K562 (cell line): Measurements from ENCODE around the gene RMND5A. TPM values are rescaled to one million over a fixed set of nuclear protein-coding genes. Genes with fewer than 3 reads are reported as not detected.

Experiments used
- ATAC-seq: fragments of 200-7000 bp; cut with Tn5 transposase; 3 replicates; pipeline ENCODE4 v1.9.1; 2020; ENCODE audit warnings: moderate library complexity
- BruUV-seq: library from RNA; stranded (reverse); fragments of 400-500 nt; replicated peaks from 2 replicates; lab custom pipeline; 2021; lab: Mats Ljungman, UMichigan
- CTCF ChIA-PET: fragments of 300-600 bp; formaldehyde crosslinking; extraction: SDS; loops from one replicate; lab custom pipeline; 2021; ENCODE audit warnings: low intra/inter-chr PET ratio; lab: Yijun Ruan, JAX
- POLR2A ChIA-PET: fragments of 300-600, 350-650 bp; sonication (Branson Sonifier 250); formaldehyde crosslinking; extraction: SDS; loops from one replicate; lab custom pipeline; 2021; ENCODE audit warnings: antibody characterized with exemption, inconsistent platforms; lab: Yijun Ruan, JAX
- DNase-seq, 4 experiments: peaks; one replicate each; pipeline versions ENCODE4 v3.0.0 to v3.0.0-alpha.2; 2011 to 2018; ENCODE audit warnings: low spot score in 3 of 4, mixed read lengths in 3 of 4; ENCODE audit errors: extremely low read depth in 1 of 4
- FAIRE-seq: peaks from 2 replicates; lab custom pipeline; 2011; peaks lifted over from hg19 to GRCh38; lab: Jason Lieb, UNC
- H2AFZ ChIP-seq: 2 replicates; pipeline ENCODE4 v1.6.0; 2011; ENCODE audit warnings: low read depth, low read length, control low read depth, inconsistent platforms
- H3K27ac ChIP-seq: fragments of 200-600 bp; 3 replicates; pipeline ENCODE4 v1.8.0; 2011; ENCODE audit warnings: low read depth, mild to moderate bottlenecking, control low read depth, inconsistent platforms, low read length, moderate library complexity, mixed read lengths; ENCODE audit errors: extremely low read depth
- H3K27me3 ChIP-seq, 2 experiments: fragments of 300-600 bp in 1 of 2; 2 replicates in 1 of 2; 3 replicates in 1 of 2; pipeline versions ENCODE4 v1.6.0 to v1.8.0; 2011; ENCODE audit warnings: inconsistent platforms in 2 of 2, low read length in 2 of 2, mild to moderate bottlenecking in 1 of 2, mixed read lengths in 1 of 2, moderate library complexity in 1 of 2; ENCODE audit not compliant: control insufficient read depth in 2 of 2, insufficient read depth in 2 of 2
- H3K36me3 ChIP-seq: fragments of 300-600 bp; 3 replicates; pipeline ENCODE4 v1.8.0; 2011; ENCODE audit warnings: mild to moderate bottlenecking, low read length, inconsistent platforms; ENCODE audit not compliant: control insufficient read depth, insufficient read depth
- H3K4me1 ChIP-seq, 2 experiments: fragments of 200-600 bp in 1 of 2; replicated peaks in 1 of 2; 2 replicates in 1 of 2; 3 replicates in 1 of 2; pipeline versions ENCODE4 v1.5.1 to v1.8.0; 2011; ENCODE audit warnings: inconsistent platforms in 2 of 2, low read length in 2 of 2, mild to moderate bottlenecking in 1 of 2, mixed read lengths in 1 of 2, moderate library complexity in 1 of 2; ENCODE audit not compliant: control insufficient read depth in 2 of 2, insufficient read depth in 2 of 2
- H3K4me2 ChIP-seq: 2 replicates; pipeline ENCODE4 v1.6.1; 2011; ENCODE audit warnings: low read length, control low read depth, inconsistent platforms, mixed read lengths; ENCODE audit not compliant: insufficient read depth
- H3K4me3 ChIP-seq: fragments of 200-600 bp; sonication (generic), shearing (Covaris generic); 2 replicates; pipeline ENCODE4 v1.5.1; 2016; ENCODE audit warnings: control low read depth, inconsistent platforms
- H3K79me2 ChIP-seq: fragments of 200-600 bp; 3 replicates; pipeline ENCODE4 v1.8.0; 2011; ENCODE audit warnings: low read length, inconsistent platforms; ENCODE audit not compliant: control insufficient read depth, insufficient read depth
- H3K9ac ChIP-seq, 2 experiments: 2 replicates each; pipeline versions ENCODE4 v1.6.0 to v1.6.1; 2011; ENCODE audit warnings: low read depth in 2 of 2, low read length in 2 of 2, control low read depth in 1 of 2, inconsistent platforms in 1 of 2, mild to moderate bottlenecking in 1 of 2, mixed read lengths in 1 of 2; ENCODE audit not compliant: insufficient read depth in 1 of 2
- H3K9me1 ChIP-seq: one replicate; pipeline ENCODE4 v1.6.0; 2011; ENCODE audit warnings: inconsistent platforms, mild to moderate bottlenecking, low read length, moderate library complexity; ENCODE audit not compliant: control insufficient read depth, insufficient read depth
- H3K9me3 ChIP-seq: replicated peaks from 2 replicates; pipeline ENCODE4 v1.5.1; 2011; ENCODE audit warnings: low read depth, low read length, inconsistent platforms; ENCODE audit not compliant: control insufficient read depth, insufficient read depth
- H4K20me1 ChIP-seq: replicated peaks from 2 replicates; pipeline ENCODE4 v1.6.1; 2011; ENCODE audit warnings: low read length, inconsistent platforms, mixed read lengths; ENCODE audit not compliant: control insufficient read depth, insufficient read depth
- CBFA2T2 ChIP-seq: fragments of 450-650 bp; conservative IDR thresholded peaks from 2 replicates; pipeline ENCODE4 v1.6.1; 2017; ENCODE audit warnings: mild to moderate bottlenecking
- FOXA1 ChIP-seq: fragments of 450-650 bp; IDR thresholded peaks from 2 replicates; pipeline ENCODE4 v1.6.1; 2016; ENCODE audit warnings: mild to moderate bottlenecking, borderline replicate concordance
- SRSF1 ChIP-seq: fragments of 200-400 bp; formaldehyde crosslinking; IDR thresholded peaks from 2 replicates; pipeline ENCODE4 v1.6.1; 2017; ENCODE audit warnings: mild to moderate bottlenecking, low read depth, low read length, moderate library complexity
- TAF9B ChIP-seq: fragments of 450-650 bp; IDR thresholded peaks from 2 replicates; pipeline ENCODE4 v1.6.1; 2018; ENCODE audit warnings: mild to moderate bottlenecking; ENCODE audit not compliant: partially characterized antibody
- ZNF436 ChIP-seq: fragments of 250-450, 450-650 bp; sonication (Bioruptor Pico); formaldehyde crosslinking; IDR thresholded peaks from 2 replicates; pipeline ENCODE4 v1.7.0; 2020; ENCODE audit warnings: mild to moderate bottlenecking
- ZNF445 ChIP-seq: fragments of 250-450 bp; sonication (Bioruptor Pico); IDR thresholded peaks from 2 replicates; pipeline ENCODE4 v1.4.0; 2020; ENCODE audit warnings: low read depth, mild to moderate bottlenecking, moderate library complexity
- ZNF57 ChIP-seq: fragments of 450-650 bp; formaldehyde crosslinking; IDR thresholded peaks from 2 replicates; pipeline ENCODE4 v1.4.0; 2020; ENCODE audit warnings: mild to moderate bottlenecking, moderate library complexity
- WGBS: fragments of 100-300 bp; shearing (Covaris generic); methylation state at CpG from one replicate; pipeline ENCODE4 v1.1.6; 2016; ENCODE audit warnings: low coverage, mixed read lengths; ENCODE audit not compliant: insufficient coverage; ENCODE audit errors: missing lambda C conversion rate; 5-methylcytosine and 5-hydroxymethylcytosine counted together
- in situ Hi-C: fragments of 300-500 bp; cut with MboI; formaldehyde crosslinking; loops from 4 replicates; pipeline ENCODE4 v1.15.0; 2018; ENCODE audit warnings: inconsistent platforms, mixed read lengths
- intact Hi-C: fragments of 100-400 bp; cut with micrococcal nuclease; formaldehyde crosslinking; loops from 2 replicates; pipeline ENCODE4 v1.14.2; 2022
- polyA plus RNA-seq, 8 experiments: library from polyadenylated mRNA; depleted of rRNA in 4 of 8; stranded (reverse) in 5 of 8; unstranded in 3 of 8; fragments of >200 nt; fragmentation: Nextera tagmentation in 2 of 8; fragmentation: Illumina TruSeq in 1 of 8; extraction: Ambion mirVana in 2 of 8; extraction: Trizol in 1 of 8; gene quantifications; 2 replicates each; pipeline versions ENCODE4 v1.2.1 to v1.2.3, GENCODE V29; 2011 to 2014; ENCODE audit warnings: inconsistent platforms in 1 of 8, missing spikeins in 1 of 8
- total RNA-seq, 7 experiments: library from RNA; depleted of rRNA in 6 of 7; stranded (reverse); fragments of >200 nt in 6 of 7; fragmentation: Illumina TruSeq in 2 of 7; extraction: Trizol in 2 of 7; gene quantifications; 2 replicates each; pipeline versions ENCODE4 v1.2.1 to v1.2.3, GENCODE V29; 2011 to 2021; ENCODE audit warnings: low replicate concordance in 1 of 7
- TF ChIP-seq, protein P1 (sequence below): sonication (generic); formaldehyde crosslinking; IDR thresholded peaks from 2 replicates; pipeline ENCODE4 v1.8.0; 2022; ENCODE audit warnings: mild to moderate bottlenecking, missing genetic modification reagents

The RMND5A gene
- total and polyA plus RNA-seq, 9 of the 15 experiments (the other 6 are each of a cell fraction or from before 2014, with no cell fraction given), result 13.2 to 43.5 (median 34.1) TPM

DNA sequence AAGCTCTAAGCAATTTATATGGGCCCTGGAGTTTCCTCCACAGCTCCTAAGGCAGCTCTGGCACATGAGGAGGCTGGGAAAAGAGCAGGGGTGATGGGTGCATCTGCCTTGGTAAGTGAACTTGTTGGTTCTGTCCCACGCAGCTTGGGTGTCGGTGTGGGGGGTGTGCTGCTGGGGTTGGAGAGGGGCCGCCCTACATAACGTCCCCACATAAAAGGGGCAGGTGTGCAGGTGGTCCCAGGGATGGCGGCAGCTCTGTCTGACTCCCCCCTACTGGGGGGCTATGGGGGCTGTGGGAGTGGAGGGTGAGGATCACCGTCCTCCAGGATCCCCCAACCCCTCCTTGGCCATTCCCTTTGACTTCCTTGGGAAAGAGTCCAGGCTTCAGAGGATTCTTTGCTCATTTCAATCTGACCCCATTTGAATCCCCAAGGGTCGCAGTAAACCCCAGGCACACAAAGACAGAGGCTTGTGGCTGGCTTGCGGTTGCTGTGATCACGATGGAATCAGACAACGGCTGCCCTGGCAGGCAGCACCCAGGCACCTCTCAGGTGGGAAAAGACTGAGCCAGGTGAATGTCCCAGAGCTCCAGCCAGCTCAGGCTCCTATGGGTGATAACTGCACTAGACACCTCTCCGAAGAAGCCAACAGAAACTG, 105.1 kb downstream of the RMND5A start:
- H3K36me3 ChIP-seq, result no peaks in the 10 kb centered on the region
- H3K4me3 ChIP-seq, result no peak overlapping the region
- intact Hi-C loops, result no loop called here
- no peak overlapping the region for H2AFZ ChIP-seq
- H3K27me3 ChIP-seq, result peaks cover 8 to 57% of the 10 kb centered on the region in 2 experiments; a peak in 4 of 5 replicates
- H3K4me2 ChIP-seq, result no peak overlapping the region
- WGBS, result 2% methylated on average over 11 of the region's 11 CpGs
- H4K20me1 ChIP-seq, result no peaks in the 10 kb centered on the region
- H3K9me3 ChIP-seq, result no peaks in the 10 kb centered on the region
- ChIA-PET POLR2A (no interaction called here), CTCF (no interaction called here)
- in situ Hi-C loops, result no loop called here
- H3K79me2 ChIP-seq, result no peaks in the 10 kb centered on the region
- BruUV-seq, result no TSS peak
- H3K27ac ChIP-seq, result no peak overlapping the region
- TF ChIP-seq ZNF57 (CRISPR knock-in tag) (no peak), TAF9B (no peak), SRSF1 (no peak), FOXA1 (no peak), ZNF436 (no peak), ZNF445 (CRISPR knock-in tag) (no peak), CBFA2T2 (no peak)
- TF ChIP-seq, protein P1, sequence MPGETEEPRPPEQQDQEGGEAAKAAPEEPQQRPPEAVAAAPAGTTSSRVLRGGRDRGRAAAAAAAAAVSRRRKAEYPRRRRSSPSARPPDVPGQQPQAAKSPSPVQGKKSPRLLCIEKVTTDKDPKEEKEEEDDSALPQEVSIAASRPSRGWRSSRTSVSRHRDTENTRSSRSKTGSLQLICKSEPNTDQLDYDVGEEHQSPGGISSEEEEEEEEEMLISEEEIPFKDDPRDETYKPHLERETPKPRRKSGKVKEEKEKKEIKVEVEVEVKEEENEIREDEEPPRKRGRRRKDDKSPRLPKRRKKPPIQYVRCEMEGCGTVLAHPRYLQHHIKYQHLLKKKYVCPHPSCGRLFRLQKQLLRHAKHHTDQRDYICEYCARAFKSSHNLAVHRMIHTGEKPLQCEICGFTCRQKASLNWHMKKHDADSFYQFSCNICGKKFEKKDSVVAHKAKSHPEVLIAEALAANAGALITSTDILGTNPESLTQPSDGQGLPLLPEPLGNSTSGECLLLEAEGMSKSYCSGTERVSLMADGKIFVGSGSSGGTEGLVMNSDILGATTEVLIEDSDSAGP, result no peak
- ATAC-seq (no peak), FAIRE-seq (no peak), DNase-seq (no peak)
- H3K9me1 ChIP-seq, result no peaks in the 10 kb centered on the region
- H3K4me1 ChIP-seq, result peaks cover 0 to 6% of the 10 kb centered on the region in 2 experiments; a peak in 1 of 5 replicates
- H3K9ac ChIP-seq, result no peak overlapping the region
